Hematopoietic multipotent progenitor cell treated with erythropoietin and hydrocortisone succinate and interleukin-3 and kit ligand, for 15 days (in vitro differentiated cells): Measurements from ENCODE around the gene ZZZ3.
"Not testable (repeated sequence)": the region's sequence is repeated elsewhere in the genome, so short reads cannot be mapped to it uniquely, and the experiment has no call there.

ENCODE experiments used
- DNase-seq: peaks from one replicate; pipeline ENCODE4 v3.0.0-alpha.2; 2015; ENCODE audit warnings: low spot score

ZZZ3 gene

DNA sequence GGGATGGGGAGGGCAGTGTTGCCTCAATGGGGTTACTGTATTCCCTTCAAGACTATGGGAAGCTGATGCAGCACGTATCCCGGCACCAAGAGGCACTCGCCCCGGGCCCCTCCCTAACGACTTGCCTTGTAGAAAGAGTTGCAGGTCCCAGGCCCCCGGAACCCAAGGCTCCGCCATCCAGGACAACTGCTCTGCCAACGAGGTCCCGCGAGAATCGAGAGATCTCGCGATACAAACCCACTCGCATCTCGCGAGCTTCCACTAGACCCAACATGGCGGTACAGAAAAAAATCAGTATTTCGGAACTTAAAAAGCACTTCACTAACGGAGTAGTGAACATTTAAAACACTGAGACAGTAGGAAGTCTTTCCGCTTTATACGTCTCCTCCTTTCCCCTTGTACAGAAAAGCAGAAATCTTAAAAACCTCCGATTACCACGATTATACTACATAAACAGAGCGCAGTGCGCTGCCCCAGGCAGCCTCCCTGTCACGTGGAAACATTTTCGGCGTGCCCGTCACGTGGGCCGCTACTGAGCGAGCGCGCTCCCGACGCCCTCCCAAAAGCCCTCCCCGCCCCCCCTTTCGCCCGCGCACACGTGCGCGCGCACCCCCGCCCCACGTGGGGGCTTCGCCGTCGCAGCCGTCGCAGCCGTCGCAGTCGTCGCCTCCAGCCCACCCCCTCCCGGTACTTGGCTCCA, at the start of gene ZZZ3:
ZZZ3 (minus strand) TSS at position 199 of the 700 bp plus-strand sequence. CDS start 49,304 bp downstream, outside the sequence.
- DNase-seq = peak; percentile 95

DNA sequence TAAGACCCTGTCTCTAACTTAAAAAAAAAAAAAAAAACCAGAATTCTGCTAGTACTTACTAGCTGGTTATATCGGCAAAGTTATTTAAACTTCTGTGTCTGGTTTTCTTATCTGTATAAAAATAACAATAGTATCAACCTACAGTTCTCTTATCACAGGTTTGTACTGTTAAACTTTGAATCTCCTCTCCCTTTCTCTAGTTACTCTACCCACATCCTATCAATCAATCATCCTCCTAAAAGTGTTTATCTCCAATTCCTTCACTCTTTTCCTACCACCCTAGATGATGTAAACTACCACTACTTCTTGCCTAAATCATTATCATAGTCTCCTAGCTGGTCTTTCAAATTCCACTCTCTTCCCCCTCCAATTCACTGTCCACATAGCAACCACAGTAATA, 49.6 kb upstream of the ZZZ3 start:
- no peak for DNase-seq

DNA sequence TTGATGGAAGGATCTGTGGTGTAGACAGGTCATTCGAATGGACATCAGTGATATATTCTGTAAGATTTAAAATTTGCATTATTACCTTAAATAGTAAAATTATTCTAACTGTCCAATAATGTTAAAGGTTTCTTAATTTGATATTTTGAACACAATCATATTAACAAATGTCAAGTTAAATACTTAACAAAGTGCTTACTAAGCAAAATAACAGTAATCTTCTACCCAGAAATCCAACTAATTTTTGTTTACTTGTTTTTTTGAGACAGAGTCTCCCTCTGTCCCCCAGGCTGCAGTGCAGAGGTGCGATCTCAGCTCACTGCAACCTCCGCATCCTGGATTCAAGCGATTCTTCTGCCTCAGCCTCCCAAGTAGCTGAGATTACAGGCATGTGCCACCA, 43.2 kb upstream of the ZZZ3 start:
- DNase-seq = no peak

DNA sequence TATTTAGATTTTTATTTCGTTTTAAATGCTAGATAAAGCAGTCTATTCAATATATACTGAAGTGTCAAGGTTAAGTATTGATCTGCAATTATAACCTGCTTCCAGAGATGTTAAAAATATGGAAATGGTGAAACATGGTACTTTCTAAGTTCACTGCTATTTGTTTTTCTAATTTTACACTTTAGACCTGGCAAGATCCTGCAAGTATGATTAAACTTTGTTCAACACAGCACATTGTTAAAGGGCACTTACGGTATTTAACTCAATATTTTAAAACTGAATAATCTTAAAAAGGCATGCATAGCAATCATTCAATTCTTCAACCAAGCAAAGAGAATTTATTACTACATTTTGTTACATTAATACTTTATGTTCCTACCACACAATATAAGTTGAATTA, 35.7 kb upstream of the ZZZ3 start:
- no peak for DNase-seq

DNA sequence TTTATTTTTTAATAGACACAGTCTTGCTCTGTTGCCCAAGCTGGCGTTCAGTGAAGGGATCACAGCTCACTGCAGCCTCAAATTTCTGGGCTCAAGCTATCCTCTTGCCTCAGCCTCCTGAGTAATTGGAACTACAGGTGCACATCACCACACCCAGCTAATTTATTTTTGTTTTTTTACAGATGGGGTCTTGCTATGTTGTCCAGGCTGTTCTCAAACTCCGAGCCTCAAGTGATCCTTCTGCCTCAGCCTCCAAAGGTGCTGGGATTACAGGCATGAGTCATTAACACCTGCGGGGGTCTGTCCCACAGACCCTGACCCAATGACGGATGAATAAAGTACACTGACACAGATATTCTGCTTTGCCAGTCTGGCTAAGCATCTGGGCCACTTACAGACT, 33.6 kb upstream of the ZZZ3 start:
- DNase-seq = no peak

DNA sequence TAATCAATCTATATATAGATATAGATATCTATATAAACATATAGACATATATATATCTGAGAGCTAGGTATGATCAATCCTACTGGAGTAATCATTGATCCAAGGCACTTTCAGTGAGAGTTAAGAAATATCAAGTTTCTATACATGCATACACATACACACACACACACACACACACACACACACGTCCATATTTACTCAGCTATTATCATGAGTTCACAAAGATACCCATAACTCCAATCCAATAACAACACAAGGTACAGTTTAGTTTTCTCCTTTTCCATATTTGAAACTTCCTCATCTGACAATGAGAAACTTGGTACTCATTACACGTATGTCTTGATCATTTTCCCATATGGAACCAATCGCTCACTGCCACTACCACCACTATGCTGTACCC, 27.3 kb upstream of the ZZZ3 start:
- no peak for DNase-seq

DNA sequence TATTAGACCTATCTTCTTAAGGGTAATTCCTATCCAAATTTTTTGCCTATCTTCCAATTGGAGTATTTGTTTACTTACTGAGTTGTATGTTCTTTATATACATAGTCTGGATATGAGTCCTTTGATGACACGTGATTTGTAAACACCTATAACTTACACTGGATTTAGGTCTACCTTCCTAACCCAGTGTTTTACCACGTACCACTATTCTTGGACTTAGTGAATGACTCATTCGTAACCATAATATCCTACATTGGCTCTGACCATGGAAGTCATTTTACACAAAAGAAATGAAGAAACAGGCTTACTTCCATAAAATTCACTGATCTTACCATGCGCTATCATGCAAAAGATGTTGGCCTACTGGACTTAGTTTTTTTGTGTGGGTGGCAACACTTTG, 23.9 kb upstream of the ZZZ3 start:
- no peak for DNase-seq

DNA sequence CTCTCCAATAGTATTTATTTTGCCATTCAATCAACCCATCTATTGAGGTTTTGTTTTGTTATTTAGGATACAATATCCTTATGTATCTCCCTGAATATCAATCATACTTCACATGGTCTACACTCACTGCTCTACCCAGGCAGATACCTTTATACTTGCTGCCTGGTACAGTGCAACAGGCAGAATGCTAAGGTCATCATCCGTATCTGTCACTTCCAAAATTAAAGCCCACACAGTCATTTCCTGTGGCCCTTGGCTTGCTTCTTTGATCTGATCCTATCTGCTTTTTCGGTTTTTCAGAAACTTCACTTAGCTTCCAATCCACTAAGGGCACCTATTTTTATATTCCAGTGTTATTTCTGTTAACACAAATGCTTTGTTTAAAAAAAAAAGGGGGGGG, 22.3 kb upstream of the ZZZ3 start:
- DNase-seq = no peak

DNA sequence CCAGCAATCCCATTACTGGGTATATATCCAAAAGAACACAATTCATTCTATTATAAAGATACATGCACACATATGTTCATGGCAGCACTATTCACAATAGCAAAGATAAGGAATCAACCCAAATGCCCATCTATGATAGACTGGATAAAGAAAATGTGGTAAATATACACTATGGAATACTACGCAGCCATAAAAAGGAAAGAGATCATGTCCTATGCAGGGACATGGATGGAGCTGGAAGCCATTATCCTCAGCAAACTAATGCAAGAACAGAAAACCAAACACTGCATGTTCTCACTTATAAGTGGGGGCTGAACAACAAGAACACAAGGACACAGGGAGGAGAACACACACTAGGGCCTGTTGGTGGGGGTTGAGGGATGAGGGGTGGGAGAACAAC, 17.2 kb upstream of the ZZZ3 start:
- DNase-seq = not testable (repeated sequence)

DNA sequence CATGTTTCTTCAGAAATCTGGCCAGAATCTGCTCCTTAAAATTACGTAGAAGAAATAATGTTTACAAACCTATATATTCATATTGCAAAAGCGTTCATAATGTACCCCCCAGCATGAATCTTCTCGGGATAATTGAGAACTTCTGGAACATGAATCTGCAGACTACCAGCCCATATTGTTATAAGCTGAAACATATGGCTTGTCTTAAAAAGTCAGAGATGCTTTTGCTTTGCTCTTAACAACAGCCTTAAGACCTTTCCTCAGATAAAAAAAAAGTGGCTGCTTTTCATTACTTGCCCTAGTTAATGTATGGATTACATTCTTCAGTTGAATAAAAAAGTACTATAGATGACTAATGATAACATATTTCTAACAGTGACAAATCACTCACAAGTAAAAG, 15.0 kb upstream of the ZZZ3 start:
- DNase-seq = no peak

DNA sequence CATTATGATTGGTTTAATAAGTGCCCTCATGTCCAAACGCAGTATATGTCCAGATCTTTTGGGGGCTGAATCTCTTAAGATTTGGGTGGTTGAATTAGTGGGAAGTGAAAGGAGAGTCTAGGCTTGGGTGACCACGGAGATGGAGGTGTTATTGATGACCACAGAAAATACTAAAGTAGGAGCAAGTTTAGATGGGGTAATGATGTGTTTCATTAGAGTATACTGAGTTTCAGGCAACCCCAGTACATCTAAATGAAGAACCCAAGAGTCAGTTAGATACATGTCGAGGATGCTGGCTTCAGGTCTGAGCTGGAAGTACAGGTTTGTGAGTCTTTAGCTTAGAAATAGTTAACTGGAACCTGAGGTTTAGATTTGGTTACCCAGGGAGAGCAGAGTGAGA, 6.5 kb upstream of the ZZZ3 start:
- DNase-seq = no peak

DNA sequence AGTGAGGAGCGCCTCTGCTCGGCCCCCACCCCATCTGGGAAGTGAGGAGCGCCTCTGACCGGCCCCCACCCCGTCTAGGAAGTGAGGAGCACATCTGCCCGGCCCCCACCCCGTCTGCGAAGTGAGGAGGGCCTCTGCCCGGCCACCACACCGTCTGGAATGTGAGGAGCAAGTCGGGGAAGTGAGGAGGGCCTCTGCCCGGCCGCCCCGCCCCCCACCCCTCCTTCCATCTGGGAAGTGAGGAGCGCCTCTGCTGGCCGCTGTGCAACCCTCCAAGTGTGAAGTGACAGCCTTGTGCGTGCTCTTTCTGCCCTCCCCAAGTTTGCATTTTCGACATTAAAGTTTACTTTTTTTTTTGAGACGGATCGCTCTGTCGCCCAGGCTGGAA, 5.1 kb upstream of the ZZZ3 start:
- DNase-seq = no peak

DNA sequence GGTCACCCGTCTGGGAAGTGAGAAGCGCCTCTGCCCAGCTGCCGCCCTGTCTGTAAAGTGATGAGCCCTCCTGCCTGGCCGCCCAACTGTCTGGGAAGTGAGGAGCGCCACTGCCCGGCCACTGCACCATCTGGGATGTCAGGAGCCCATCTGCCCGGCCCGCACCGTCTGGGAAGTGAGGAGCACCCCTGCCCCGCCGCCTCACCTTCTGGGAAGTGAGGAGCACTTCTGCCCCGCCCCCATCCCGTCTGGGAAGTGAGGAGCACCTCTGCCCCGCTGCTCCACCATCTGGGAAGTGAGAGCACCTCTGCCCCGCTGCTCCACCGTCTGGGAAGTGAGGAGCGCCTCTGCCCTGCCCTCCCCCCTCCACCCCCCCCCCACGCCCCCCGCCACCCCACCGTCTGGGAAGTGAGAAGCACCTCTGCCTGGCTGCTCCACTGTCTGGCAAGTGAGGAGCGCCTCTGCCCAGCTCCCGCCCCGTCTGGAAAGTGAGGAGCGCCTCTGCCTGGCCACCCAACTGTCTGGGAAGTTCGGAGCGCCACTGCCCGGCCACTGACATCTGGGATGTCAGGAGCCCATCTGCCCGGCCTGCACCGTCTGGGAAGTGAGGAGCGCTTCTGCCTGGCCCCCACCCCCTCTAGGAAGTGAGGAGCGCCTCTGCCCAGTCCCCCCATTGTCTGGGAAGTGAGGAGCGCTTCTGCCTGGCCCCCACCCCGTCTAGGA, 4.5 kb upstream of the ZZZ3 start:
- no peak for DNase-seq

DNA sequence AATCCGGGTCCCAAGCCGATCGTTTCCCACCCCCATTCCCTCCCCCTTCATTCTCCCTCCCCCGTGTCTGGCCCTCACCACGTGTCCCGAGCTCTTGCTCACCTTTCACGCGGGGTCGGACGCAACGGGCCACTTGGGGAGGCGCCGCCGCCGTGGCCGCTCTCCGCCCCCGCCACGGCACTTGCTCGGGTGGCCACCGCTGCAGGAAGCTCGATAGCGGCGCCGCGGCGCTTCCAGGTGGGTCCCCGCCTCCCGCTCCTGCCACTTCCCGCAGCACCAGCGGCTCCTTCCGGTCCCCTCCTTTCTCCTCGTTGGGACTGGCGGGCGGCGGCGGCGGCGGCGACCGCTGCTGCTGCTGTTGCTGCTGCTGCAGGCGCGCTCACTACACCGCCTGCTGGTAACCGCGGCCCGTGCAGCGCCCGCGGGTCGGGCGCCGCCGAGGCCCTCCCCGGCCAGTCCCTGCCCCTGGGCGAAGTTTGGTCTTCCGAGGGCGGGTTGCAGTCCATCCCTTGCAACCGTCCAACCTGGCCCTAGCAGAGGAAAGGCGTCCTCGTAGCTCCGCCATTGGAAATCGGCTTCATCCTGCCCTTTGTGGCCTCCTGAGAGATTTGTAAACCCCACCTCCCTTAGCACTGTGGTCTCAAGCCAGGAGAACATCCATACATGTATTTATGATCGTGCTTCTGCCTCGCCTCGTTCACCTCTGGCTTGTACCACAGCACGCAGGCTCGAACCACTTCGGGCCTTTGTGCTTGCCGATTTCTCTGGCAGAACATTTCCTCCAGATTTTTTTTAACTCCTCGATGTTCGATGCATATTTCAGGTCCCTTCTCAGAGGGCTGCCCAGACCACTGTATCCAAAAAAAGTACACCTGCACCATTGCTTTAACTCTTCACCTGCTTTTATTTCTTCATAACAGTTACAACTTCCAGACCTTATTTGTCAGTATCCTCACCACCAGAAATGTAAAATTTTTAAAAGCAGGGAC, 996 bp upstream of the ZZZ3 start:
- DNase-seq = peak; percentile 87

DNA sequence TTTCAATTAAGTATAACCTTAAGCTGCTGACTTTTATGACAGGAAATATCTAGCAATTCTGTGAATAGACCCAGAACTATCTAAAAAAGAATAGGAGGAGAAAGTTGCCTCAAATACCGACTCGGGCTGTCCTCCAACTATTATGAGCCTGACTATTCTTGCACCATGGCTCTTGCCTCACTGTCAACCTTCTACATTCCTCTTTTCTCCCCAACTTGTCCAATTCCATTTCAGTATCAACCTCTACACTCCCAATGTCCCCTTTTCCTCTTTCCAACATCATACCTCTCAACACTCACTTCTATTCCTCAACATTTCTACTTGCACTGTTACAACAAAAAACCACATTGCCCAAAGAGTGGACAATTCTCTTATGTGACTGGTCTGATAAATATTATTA, 2.3 kb downstream of the ZZZ3 start:
- DNase-seq = no peak

DNA sequence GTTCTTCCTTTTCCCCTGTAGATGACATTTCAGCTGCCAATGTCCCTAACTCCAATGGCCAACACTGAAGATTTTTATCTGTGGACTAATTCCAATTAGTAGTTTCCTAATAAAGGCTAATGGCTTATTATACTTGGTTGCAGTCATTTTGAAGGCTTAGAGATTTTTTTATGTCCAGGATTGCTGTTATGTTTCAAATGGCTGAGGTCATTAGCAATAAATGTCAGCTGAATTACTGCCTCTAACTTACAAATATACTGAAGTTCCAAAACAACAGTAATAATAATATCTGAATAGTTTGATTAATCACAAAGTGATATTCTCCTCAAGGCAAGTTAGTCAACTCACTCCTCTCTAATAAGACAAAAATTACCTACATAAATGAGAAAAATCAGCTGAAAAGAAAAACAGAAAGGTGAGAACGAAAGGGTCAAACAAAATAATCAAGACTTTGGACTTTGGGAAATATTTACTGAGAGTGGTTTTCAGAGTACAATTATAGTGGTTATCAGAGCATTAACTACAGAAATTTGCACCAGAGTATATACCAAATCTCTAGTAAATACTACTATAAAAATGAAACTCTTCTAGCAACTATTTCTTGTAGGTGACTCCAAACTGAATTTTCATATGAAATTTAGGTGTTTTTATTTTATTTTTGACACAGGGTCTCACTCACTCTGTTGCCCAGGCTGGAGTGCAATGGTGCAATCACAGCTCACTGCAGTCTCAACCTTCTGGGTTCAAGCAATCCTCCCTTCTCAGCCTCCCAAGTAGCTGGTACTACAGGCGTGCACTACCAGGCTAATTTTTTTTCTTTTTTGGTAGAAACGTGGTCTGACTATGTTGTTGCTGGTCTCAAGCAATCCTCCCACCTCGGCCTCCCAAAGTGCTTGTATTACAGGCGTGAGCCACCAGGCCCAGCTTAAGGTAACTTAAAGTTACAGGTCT, 3.5 kb downstream of the ZZZ3 start:
- DNase-seq = no peak

DNA sequence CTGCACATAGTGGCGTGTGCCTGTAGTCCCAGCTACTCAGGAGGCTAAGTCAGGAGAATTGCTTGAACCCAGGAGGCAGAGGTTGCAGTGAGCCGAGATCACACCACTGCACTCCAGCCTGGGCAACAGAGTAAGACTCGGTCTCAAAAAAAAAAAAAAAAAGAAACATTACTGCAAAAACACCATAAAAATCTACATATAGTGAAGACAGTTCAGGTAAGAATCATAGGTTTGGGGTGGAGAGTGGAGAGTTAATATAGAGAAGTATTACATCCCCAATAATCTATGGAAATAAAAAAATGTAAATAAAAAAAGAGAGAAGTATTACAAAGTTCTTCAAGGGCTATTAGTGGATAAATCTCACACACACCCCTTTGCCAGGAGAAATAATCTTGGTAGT, 7.7 kb downstream of the ZZZ3 start:
- DNase-seq = not testable (repeated sequence)

DNA sequence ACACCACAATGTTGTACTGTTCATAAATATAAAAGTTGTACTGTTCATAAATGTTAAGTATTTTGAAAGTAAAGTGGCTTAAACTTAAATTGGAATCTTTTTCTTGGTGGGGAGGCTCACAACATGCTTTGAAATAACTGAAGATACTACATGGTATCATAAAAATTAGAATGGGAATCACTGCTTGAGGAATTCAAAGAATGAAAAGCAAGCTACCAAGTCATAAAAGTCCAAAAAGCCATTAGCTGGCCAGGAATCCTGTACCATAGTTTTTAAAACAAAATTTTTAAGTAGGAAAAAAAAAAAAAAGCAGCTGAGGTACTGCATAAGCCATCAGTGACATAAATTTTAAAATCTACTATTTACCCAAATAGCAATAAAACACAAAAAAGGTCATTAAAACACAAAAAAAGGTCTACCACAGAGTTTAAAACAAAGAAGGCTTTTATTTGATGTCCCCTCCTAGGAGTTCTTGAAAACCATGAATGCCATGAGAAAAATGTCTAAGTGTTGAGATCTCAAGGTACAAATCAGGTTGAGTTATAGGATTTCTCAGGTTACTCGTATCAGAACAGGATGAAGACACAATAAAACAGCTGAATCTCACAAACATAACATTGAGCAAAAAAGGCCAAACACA, 8.6 kb downstream of the ZZZ3 start:
- no peak for DNase-seq

DNA sequence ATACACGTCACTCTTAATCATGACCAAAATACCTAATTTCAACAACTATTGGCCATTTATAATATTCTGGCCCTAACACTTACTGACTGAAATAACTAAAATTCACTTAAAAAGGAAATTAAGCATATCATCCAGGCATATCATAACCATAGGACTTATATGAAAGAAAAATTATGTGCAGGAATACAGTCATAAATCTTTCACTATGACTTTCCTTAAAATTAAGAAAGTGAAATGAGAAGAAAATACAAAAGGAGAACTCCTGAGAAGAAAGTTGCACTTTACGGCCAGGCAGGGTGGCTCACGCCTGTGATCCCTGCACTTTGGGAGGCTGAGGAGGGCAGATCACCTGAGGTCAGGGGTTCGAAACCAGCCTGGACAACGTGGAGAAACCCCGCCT, 9.4 kb downstream of the ZZZ3 start:
- DNase-seq = no peak

DNA sequence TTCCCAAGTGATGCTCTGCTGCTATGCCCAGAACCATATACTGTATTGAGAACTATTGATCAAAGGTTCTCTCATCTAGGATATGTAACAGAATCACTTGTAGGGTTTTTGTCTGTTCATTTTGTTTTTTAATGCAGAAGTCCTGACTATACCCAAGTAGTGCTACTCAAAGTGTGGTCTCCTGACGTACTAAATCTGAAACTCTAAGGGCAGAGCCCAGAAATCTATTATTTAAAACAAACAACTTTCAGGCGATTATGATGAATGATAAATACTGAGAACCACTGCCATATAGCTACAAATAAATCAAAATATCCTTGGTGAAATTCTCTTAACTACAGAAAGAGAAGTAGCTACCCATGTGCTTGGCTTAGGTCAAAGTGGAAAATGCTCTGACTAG, 10.1 kb downstream of the ZZZ3 start:
- DNase-seq = no peak

DNA sequence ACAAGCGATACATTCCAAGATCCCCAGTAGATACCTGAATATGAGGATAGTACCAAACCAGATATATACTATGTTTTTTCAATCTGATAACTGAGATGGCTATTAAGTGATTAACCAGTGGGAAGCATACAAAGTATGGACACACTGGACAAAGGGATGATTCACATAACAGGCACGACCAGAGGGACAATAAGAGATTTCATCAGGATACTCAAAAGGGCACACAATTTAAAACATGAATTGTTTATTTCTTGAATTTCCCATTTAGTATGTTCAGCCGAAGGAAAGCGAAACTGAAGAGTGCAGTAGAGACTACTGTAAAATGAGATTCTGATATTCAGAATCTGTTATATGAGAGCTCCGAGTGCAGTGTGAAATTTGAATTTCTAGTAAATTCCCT, 10.6 kb downstream of the ZZZ3 start:
- no peak for DNase-seq
